Measurements from ENCODE around the gene PRKG1.

The PRKG1 gene

GRCh38 chr10:51168086-51168815, 94.0 kb downstream of the PRKG1 start:
- no peak for TF ChIP-seq CTCF (IDR thresholded peaks at IDR 0.05; ENCODE audit: borderline replicate concordance, insufficient read depth, low read depth, low read length)
- no peak overlapping the region for H3K4me3 ChIP-seq (ENCODE audit: low read depth, low read length)

- H3K4me3 ChIP-seq (ENCODE audit: low read depth, low read length) = no peak overlapping the region
- no peak for TF ChIP-seq CTCF (IDR thresholded peaks at IDR 0.05; ENCODE audit: borderline replicate concordance, insufficient read depth, low read depth, low read length)
These were observed 94.8 kb downstream of the PRKG1 start for GRCh38 chr10:51169111-51169510.

DNA sequence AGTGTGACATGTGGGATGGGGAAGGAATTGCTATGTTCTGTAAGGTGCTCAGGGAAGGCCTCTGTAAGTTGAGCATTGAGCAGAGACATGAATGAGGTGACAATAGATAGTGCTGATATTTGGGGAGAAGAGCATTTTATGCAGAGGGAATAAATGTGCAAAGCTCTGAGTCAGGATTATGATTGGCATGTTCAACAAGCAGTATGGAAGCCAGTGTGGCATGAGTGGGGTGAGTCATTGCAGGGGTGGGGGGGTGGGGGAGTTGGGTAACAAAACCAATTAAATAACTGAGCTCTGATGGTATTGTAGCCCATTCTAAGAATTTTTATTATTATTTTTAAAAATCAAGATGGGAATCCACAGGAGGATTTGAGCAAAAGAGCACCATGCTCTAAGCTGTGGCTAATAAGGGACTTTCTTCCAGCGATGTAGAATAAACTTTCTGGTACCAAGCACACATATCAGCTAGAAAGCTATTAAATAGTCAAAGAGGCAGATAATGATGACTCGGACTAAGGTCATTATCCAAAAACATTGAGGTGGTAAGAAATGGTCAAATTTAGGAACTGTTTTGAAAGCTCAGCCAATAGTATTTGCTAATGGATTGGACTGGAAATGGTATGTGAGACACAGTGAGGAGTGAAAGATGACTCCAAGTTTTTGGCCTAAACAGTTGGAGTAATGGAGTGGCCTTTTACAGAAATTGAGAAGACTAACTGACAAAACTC, 96.4 kb downstream of the PRKG1 start:
- TF ChIP-seq CTCF (IDR thresholded peaks at IDR 0.05; ENCODE audit: borderline replicate concordance, insufficient read depth, low read depth, low read length) = no peak
- H3K4me3 ChIP-seq (ENCODE audit: low read depth, low read length) = no peak overlapping the region

DNA sequence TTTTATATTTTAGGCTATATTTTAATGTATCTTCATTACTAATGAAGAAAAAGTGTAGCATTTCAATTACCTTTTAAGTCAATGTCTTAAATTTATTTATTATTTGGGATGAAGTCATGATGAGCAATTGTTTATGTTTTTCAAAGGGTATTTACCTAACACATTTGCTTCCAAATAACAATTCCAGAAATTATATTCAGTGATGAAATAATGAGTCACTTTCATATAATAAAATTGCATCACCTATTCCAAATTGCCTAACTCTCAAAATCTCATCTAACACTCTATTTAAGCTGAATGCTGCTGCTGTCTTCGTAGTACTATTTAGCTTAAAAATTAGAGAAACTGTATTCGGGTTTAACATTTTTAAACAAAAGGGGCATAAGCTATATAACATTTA, 97.7 kb downstream of the PRKG1 start:
- no peak overlapping the region for H3K4me3 ChIP-seq (ENCODE audit: low read depth, low read length)
- no peak for TF ChIP-seq CTCF (IDR thresholded peaks at IDR 0.05; ENCODE audit: borderline replicate concordance, insufficient read depth, low read depth, low read length)

DNA sequence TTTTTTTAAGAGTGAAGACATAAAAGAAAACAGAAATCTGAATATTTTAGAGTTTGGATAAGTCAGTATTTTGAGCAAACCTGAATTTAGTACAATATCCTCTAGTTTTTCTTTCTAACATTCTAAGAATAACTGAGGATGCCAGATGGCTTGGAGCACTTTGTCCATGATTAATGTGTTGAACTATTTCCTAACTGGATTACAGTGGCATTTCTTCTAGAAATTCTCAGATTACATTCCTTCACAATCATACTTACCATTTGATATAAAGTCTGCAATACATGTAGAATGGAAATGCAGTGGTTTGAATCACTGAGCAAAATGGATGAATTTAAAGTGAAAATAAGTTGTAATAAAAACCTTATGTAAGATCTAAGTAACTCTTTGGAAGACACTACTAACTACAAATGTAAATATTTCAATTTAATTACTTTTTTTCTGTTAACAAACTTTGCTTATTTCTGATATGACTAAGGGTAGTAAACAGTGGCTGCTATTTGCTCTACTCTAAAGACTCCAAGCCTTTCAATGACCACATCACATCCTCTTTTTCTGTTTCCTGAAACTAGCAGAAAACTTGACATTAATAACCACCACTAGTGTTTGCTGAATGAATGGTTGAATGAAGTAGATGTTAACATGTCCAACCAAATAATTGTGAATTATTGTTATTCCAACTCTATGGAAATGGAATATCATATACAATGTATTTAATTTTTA, 102.8 kb downstream of the PRKG1 start:
- no peak for TF ChIP-seq CTCF (IDR thresholded peaks at IDR 0.05; ENCODE audit: borderline replicate concordance, insufficient read depth, low read depth, low read length)
- H3K4me3 ChIP-seq (ENCODE audit: low read depth, low read length) = no peak overlapping the region

- no peak overlapping the region for H3K4me3 ChIP-seq (ENCODE audit: low read depth, low read length)
- TF ChIP-seq CTCF (IDR thresholded peaks at IDR 0.05; ENCODE audit: borderline replicate concordance, insufficient read depth, low read depth, low read length) = no peak
These were observed 104.3 kb downstream of the PRKG1 start for GRCh38 chr10:51178634-51179033.
